Panc1 (cell line): ENCODE data around the gene SRGAP3. TPM values are rescaled to one million over a fixed set of nuclear protein-coding genes. Genes with fewer than 3 reads are reported as not detected.

Source experiments
- ATAC-seq: fragments of 200-7000 bp; cut with Tn5 transposase; 2 replicates; pipeline ENCODE4 v1.9.1; 2020; ENCODE audit warnings: mild to moderate bottlenecking, moderate library complexity
- BruUV-seq: library from RNA; stranded (reverse); fragments of 400-500 nt; replicated peaks from 2 replicates; lab custom pipeline; 2021; lab: Mats Ljungman, UMichigan
- CTCF ChIA-PET: fragments of 300-600 bp; sonication (Branson Sonifier 250); formaldehyde crosslinking; loops from one replicate; lab custom pipeline; 2022; ENCODE audit warnings: antibody characterized with exemption; lab: Charles Lee
- POLR2A ChIA-PET: fragments of 300-600 bp; sonication (Branson Sonifier 250); formaldehyde crosslinking; loops from one replicate; lab custom pipeline; 2022; ENCODE audit warnings: antibody characterized with exemption; lab: Charles Lee
- DNase-seq: peaks from one replicate; pipeline ENCODE4 v3.0.0-alpha.2; 2010; ENCODE audit warnings: low read depth, low spot score
- H3K27ac ChIP-seq: 2 replicates; pipeline ENCODE4 v1.5.1; 2011; ENCODE audit warnings: mild to moderate bottlenecking, low read length, inconsistent platforms
- H3K27me3 ChIP-seq: fragments of 200-500 bp; sonication (Bioruptor generic); 2 replicates; pipeline ENCODE4 v1.6.0; 2014; ENCODE audit warnings: low read length, inconsistent platforms; ENCODE audit not compliant: control insufficient read depth, insufficient read depth
- H3K36me3 ChIP-seq: fragments of 200-500 bp; sonication (Bioruptor generic); 2 replicates; pipeline ENCODE4 v1.5.1; 2014; ENCODE audit warnings: inconsistent platforms, mild to moderate bottlenecking, low read length, moderate library complexity; ENCODE audit not compliant: control insufficient read depth, insufficient read depth
- H3K4me1 ChIP-seq: 2 replicates; pipeline ENCODE4 v1.5.1; 2011; ENCODE audit warnings: inconsistent platforms, mild to moderate bottlenecking, low read length, moderate library complexity; ENCODE audit not compliant: control insufficient read depth, insufficient read depth
- H3K4me3 ChIP-seq, 2 experiments: 2 replicates each; pipeline ENCODE4 v1.5.1; 2011 to 2012; ENCODE audit warnings: low read depth in 2 of 2, low read length in 2 of 2, mild to moderate bottlenecking in 2 of 2, inconsistent platforms in 1 of 2, moderate library complexity in 1 of 2
- H3K9me3 ChIP-seq: fragments of 200-500 bp; sonication (Bioruptor generic); 2 replicates; pipeline ENCODE4 v1.5.1; 2014; ENCODE audit warnings: low read depth, mild to moderate bottlenecking, inconsistent platforms, low read length, moderate library complexity; ENCODE audit not compliant: control insufficient read depth, insufficient read depth
- POLR2AphosphoS5 ChIP-seq: IDR thresholded peaks from 2 replicates; pipeline ENCODE4 v1.6.1; 2012; ENCODE audit warnings: mild to moderate bottlenecking, low read depth, low read length, moderate library complexity
- SIN3A ChIP-seq: IDR thresholded peaks from 2 replicates; pipeline ENCODE4 v1.6.1; 2012; ENCODE audit warnings: low read depth, mild to moderate bottlenecking, low read length, moderate library complexity, borderline replicate concordance; ENCODE audit not compliant: insufficient read depth
- TCF7L2 ChIP-seq: IDR thresholded peaks from 2 replicates; pipeline ENCODE4 v1.6.1; 2011; ENCODE audit warnings: mild to moderate bottlenecking, low read depth, low read length, inconsistent platforms
- in situ Hi-C: cut with HindIII; loops from 2 replicates; pipeline ENCODE4 v1.10.0; 2016; ENCODE audit warnings: low sequenced_read_pairs, low pct_unique_long_range_greater_than_20kb
- intact Hi-C: fragments of 100-400 bp; cut with micrococcal nuclease; formaldehyde crosslinking; loops from one replicate; pipeline ENCODE4 v1.10.0; 2022; ENCODE audit not compliant: unreplicated experiment
- total RNA-seq: library from RNA; stranded (reverse); gene quantifications from one replicate; pipeline ENCODE4 v1.2.1, GENCODE V29; 2021; ENCODE audit not compliant: unreplicated experiment
- TF ChIP-seq, protein P1 (sequence below): fragments of 450-650 bp; IDR thresholded peaks from 2 replicates; pipeline ENCODE4 v1.5.1; 2017; ENCODE audit warnings: mild to moderate bottlenecking
- TF ChIP-seq, protein P2 (sequence below), 2 experiments: IDR thresholded peaks; 2 replicates each; pipeline ENCODE4 v1.6.1; 2011 to 2012; ENCODE audit warnings: low read depth in 2 of 2, control low read depth in 1 of 2, low read length in 1 of 2, mild to moderate bottlenecking in 1 of 2, moderate library complexity in 1 of 2; ENCODE audit not compliant: insufficient read depth in 1 of 2

Gene SRGAP3
- total RNA-seq, 1 experiment from 2014 or later = 0.82 TPM

DNA sequence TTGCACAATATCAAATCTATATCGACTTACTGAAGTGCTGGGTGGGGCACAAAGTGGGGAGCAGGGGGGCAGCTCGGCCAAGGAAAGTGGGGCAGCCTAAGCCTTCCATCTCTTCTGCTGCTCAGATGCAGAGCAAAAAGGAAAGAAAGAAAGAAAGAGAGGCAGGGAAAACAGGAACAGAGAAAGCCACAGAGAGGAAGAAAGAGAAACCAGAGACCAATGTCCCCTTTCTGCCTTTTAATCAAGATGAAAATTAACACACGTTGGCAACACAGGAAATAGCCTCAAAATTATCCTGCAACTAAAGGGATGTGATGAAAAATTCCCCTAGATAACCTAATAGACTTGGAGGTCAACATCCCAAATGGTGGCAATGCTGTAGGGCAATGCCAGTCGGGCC lies 214.0 kb downstream of the SRGAP3 start:
- intact Hi-C loops (no loop called here), in situ Hi-C loops (no loop called here)
- TF ChIP-seq POLR2AphosphoS5 = no peak
- TF ChIP-seq, protein P1, sequence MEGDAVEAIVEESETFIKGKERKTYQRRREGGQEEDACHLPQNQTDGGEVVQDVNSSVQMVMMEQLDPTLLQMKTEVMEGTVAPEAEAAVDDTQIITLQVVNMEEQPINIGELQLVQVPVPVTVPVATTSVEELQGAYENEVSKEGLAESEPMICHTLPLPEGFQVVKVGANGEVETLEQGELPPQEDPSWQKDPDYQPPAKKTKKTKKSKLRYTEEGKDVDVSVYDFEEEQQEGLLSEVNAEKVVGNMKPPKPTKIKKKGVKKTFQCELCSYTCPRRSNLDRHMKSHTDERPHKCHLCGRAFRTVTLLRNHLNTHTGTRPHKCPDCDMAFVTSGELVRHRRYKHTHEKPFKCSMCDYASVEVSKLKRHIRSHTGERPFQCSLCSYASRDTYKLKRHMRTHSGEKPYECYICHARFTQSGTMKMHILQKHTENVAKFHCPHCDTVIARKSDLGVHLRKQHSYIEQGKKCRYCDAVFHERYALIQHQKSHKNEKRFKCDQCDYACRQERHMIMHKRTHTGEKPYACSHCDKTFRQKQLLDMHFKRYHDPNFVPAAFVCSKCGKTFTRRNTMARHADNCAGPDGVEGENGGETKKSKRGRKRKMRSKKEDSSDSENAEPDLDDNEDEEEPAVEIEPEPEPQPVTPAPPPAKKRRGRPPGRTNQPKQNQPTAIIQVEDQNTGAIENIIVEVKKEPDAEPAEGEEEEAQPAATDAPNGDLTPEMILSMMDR = no peak
- TF ChIP-seq TCF7L2 = no peak
- TF ChIP-seq, protein P2, sequence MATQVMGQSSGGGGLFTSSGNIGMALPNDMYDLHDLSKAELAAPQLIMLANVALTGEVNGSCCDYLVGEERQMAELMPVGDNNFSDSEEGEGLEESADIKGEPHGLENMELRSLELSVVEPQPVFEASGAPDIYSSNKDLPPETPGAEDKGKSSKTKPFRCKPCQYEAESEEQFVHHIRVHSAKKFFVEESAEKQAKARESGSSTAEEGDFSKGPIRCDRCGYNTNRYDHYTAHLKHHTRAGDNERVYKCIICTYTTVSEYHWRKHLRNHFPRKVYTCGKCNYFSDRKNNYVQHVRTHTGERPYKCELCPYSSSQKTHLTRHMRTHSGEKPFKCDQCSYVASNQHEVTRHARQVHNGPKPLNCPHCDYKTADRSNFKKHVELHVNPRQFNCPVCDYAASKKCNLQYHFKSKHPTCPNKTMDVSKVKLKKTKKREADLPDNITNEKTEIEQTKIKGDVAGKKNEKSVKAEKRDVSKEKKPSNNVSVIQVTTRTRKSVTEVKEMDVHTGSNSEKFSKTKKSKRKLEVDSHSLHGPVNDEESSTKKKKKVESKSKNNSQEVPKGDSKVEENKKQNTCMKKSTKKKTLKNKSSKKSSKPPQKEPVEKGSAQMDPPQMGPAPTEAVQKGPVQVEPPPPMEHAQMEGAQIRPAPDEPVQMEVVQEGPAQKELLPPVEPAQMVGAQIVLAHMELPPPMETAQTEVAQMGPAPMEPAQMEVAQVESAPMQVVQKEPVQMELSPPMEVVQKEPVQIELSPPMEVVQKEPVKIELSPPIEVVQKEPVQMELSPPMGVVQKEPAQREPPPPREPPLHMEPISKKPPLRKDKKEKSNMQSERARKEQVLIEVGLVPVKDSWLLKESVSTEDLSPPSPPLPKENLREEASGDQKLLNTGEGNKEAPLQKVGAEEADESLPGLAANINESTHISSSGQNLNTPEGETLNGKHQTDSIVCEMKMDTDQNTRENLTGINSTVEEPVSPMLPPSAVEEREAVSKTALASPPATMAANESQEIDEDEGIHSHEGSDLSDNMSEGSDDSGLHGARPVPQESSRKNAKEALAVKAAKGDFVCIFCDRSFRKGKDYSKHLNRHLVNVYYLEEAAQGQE (IDR thresholded peaks at IDR 0.05; ENCODE audit: insufficient read depth in 1 of 2, low read depth in 2 of 2, low read length in 1 of 2) = no peak
- no peak for TF ChIP-seq SIN3A
- BruUV-seq = no TSS peak
- Histone ChIP-seq H3K27ac (no peak overlapping the region), H3K9me3 (no peaks in the 10 kb centered on the region), H3K36me3 (no peaks in the 10 kb centered on the region), H3K4me1 (no peaks in the 10 kb centered on the region), H3K4me3 (no peak overlapping the region), H3K27me3 (peaks cover 4% of the 10 kb centered on the region; the same call in 1 of the 2 replicates)
- DNase-seq (no peak), ATAC-seq (no peak)
- ChIA-PET CTCF (no interaction called here), POLR2A (no interaction called here)

DNA sequence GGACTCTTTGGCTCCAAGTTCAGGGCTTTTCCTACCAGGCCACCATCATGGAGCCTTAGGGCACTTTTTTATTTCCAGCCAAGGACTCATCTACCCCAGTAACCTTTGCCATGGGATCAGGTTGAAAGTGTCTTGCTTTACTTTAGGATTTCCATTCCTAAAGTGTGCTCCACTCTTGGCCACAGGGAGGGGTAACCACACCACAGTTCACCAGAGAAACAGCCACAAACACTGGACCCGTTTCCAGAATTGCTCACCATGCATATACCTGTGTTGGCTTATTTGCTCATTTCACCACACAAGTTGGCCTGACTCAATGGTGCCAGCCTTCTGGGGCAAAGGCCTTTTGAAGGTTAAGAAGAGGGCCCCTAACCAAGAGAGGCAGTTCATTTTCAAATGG lies 215.6 kb downstream of the SRGAP3 start:
- H3K4me3 ChIP-seq = no peak overlapping the region
- no peaks in the 10 kb centered on the region for H3K4me1 ChIP-seq
- BruUV-seq = no TSS peak
- no peak for DNase-seq
- intact Hi-C loops (no loop called here), in situ Hi-C loops (no loop called here)
- ChIA-PET CTCF (no interaction called here), POLR2A (no interaction called here)
- no peaks in the 10 kb centered on the region for H3K36me3 ChIP-seq
- no peak for TF ChIP-seq SIN3A
- TF ChIP-seq, protein P2 (IDR thresholded peaks at IDR 0.05; ENCODE audit: insufficient read depth in 1 of 2, low read depth in 2 of 2, low read length in 1 of 2) = no peak
- TF ChIP-seq, protein P1 = no peak
- TF ChIP-seq TCF7L2 = no peak
- TF ChIP-seq POLR2AphosphoS5 = no peak
- H3K27ac ChIP-seq = no peak overlapping the region
- no peak for ATAC-seq
- 0 out of 2 replicates have a peak, but pooled peaks cover 2% of the 10 kb centered on the region for H3K27me3 ChIP-seq
- no peaks in the 10 kb centered on the region for H3K9me3 ChIP-seq
